Duodenal mucosa (tissue), 2 donors: Measurements from ENCODE around the gene TTBK1.

Experiments
- H3K27ac ChIP-seq: one replicate; pipeline ENCODE4 v1.7.0; 2013; ENCODE audit warnings: low read depth, low read length
- H3K27me3 ChIP-seq, 2 donors: one replicate each; pipeline ENCODE4 v1.7.0; 2013; ENCODE audit warnings: low read length in 2 of 2, control low read depth in 1 of 2; ENCODE audit not compliant: insufficient read depth in 2 of 2, control insufficient read depth in 1 of 2
- H3K36me3 ChIP-seq, 2 donors: one replicate each; pipeline ENCODE4 v1.7.0; 2013; ENCODE audit warnings: low read length in 2 of 2, control low read depth in 1 of 2; ENCODE audit not compliant: insufficient read depth in 2 of 2, control insufficient read depth in 1 of 2
- H3K4me1 ChIP-seq, 2 donors: one replicate each; pipeline ENCODE4 v1.7.0; 2013; ENCODE audit warnings: low read length in 2 of 2, control low read depth in 1 of 2; ENCODE audit not compliant: insufficient read depth in 2 of 2, control insufficient read depth in 1 of 2
- H3K4me3 ChIP-seq, 2 donors: one replicate each; pipeline ENCODE4 v1.7.0; 2013; ENCODE audit warnings: low read length in 2 of 2, low read depth in 1 of 2
- H3K9ac ChIP-seq, 2 donors: one replicate each; pipeline ENCODE4 v1.7.0; 2013; ENCODE audit warnings: low read length in 2 of 2, low read depth in 1 of 2
- H3K9me3 ChIP-seq, 2 donors: one replicate each; pipeline ENCODE4 v1.7.0; 2013; ENCODE audit warnings: low read length in 2 of 2, control low read depth in 1 of 2; ENCODE audit not compliant: control insufficient read depth in 1 of 2

Gene TTBK1

DNA sequence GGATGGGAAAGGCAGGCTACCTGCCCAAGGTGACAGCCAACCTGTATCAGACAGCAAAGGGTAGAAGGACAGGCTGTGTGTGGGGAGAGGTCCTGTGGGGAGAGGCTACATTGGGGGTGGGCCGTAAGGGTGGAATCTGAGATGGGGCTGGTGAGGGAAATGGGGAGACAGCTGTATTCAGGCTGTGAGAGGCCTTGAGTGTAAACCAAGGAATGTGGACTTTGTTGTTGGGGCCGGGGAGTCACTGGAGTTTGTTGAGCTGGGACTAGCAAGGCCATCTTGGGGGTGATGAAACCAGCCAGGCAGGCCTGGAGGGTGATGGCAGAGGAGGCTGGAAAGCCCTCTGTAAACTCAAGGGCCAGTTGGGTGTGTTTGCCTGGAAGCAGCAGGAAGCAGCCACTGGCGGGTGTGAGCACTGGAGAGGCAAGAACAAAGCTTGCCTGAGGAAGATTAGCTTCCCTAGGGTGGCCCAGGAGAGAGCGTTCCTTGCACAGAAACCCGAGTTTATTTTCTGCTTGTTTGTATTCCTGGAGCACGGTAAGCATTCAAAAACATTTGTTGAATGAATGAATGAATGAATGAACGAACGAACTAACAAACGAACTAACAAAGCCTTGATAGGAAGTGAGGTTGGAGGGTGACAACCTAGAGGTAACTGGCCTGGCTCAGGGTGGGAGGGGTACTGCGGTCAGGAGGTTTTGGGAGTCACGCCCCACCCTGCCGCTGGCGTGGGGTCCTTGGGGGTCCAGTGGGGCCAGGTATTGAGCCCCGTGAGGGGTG is 18.9 kb downstream of the TTBK1 start:
- Histone ChIP-seq H3K9me3 (no peaks in the 10 kb centered on the region), H3K27ac (no peak overlapping the region), H3K9ac (no peak overlapping the region), H3K36me3 (no peaks in the 10 kb centered on the region), H3K27me3 (no peaks in the 10 kb centered on the region), H3K4me3 (no peak overlapping the region), H3K4me1 (peaks cover 5 to 7% of the 10 kb centered on the region in 2 donors)

- no peak overlapping the region for H3K4me3 ChIP-seq
These were observed 19.6 kb downstream of the TTBK1 start for GRCh38 chr6:43262780-43263313.

GRCh38 chr6:43263314-43264178 is 20.3 kb downstream of the TTBK1 start:
- H3K9me3 ChIP-seq = no peaks in the 10 kb centered on the region
- no peaks in the 10 kb centered on the region for H3K27me3 ChIP-seq
- H3K27ac ChIP-seq = no peak overlapping the region
- H3K9ac ChIP-seq = peak overlapping the region in 1 of 2 donors; percentile 9
- no peak overlapping the region for H3K4me3 ChIP-seq
- H3K36me3 ChIP-seq = no peaks in the 10 kb centered on the region
- peaks cover 18 to 21% of the 10 kb centered on the region in 2 donors for H3K4me1 ChIP-seq

More at GRCh38 chr6:43262780-43263313, 19.6 kb downstream of the TTBK1 start:
- Histone ChIP-seq H3K9ac (peak overlapping the region in 1 of 2 donors; percentile 9), H3K36me3 (no peaks in the 10 kb centered on the region), H3K9me3 (no peaks in the 10 kb centered on the region), H3K4me1 (peaks cover 11 to 14% of the 10 kb centered on the region in 2 donors), H3K27ac (no peak overlapping the region), H3K27me3 (no peaks in the 10 kb centered on the region)

- no peak overlapping the region for H3K9ac ChIP-seq
- no peak overlapping the region for H3K27ac ChIP-seq
- H3K4me3 ChIP-seq = no peak overlapping the region
- peaks cover 26 to 32% of the 10 kb centered on the region in 2 donors for H3K4me1 ChIP-seq
- peaks cover 0 to 3% of the 10 kb centered on the region in 2 donors for H3K27me3 ChIP-seq
- H3K9me3 ChIP-seq = no peaks in the 10 kb centered on the region
- no peaks in the 10 kb centered on the region for H3K36me3 ChIP-seq
These were observed 21.4 kb downstream of the TTBK1 start for GRCh38 chr6:43264599-43265145.

DNA sequence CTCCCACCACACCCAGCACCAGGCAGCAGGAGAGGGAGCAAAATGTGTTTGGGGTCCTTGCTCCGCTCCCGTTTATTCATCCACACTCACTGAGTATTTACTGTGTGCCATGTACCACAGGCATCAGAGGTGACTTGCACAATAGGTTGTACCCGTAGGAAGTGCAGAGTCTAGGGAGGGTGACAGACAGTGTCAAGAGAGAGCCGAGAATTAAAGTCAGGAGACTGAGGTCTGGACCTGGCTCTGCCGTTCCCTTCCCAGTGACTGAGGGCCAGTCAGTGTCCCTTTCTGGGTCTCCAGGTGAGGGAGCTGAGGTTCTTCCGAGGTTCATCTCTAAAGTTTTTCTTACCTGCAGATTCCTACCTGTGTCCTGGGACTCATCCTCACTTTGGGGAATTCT is 22.3 kb downstream of the TTBK1 start:
- Histone ChIP-seq H3K36me3 (no peaks in the 10 kb centered on the region), H3K27me3 (peaks cover 0 to 3% of the 10 kb centered on the region in 2 donors), H3K4me3 (no peak overlapping the region), H3K4me1 (peaks cover 35 to 38% of the 10 kb centered on the region in 2 donors), H3K27ac (no peak overlapping the region), H3K9me3 (no peaks in the 10 kb centered on the region), H3K9ac (no peak overlapping the region)

DNA sequence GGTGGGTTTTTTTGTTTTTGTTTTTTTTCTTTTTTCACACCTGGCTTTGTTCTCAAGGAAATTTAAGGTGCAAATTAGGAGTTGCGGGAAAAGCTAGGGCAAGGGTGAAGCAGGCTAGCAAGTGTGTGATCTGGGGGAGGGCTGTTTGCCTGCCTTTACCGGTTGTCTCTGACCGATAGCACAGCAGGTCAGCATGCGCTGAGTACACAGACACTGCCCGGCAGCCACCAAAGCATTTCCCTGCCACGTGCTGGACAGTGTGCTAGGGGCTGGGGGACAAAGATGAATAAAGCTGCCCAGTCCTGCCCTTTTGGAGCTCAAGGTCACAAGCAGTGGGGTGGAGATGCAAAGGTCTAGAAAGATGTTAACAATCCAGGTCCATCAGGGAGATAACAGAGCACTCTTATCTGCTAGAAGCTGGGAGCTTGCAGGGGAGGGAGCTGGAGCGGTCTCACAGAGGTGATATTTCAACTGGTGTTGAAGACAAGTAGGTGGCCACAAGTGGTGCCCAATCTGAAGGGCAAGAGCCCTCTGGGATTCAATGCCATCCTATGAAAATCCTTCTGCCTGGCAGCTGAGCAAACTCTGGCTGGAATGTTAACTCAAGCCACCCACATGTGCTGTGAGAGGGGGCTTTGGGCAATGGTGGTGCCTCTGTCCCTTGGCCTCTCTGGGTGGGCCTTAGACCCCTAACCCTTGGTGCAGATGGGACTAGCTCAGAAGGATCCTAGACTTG is 24.5 kb downstream of the TTBK1 start:
- Histone ChIP-seq H3K9ac (no peak overlapping the region), H3K4me3 (no peak overlapping the region), H3K9me3 (no peaks in the 10 kb centered on the region), H3K27me3 (peaks cover 0 to 3% of the 10 kb centered on the region in 2 donors), H3K27ac (peak overlapping the region; percentile 22), H3K4me1 (peaks cover 43 to 50% of the 10 kb centered on the region in 2 donors), H3K36me3 (no peaks in the 10 kb centered on the region)

GRCh38 chr6:43268355-43268700 is 25.0 kb downstream of the TTBK1 start:
- Histone ChIP-seq H3K4me1 (peaks cover 43 to 54% of the 10 kb centered on the region in 2 donors), H3K27me3 (peaks cover 0 to 3% of the 10 kb centered on the region in 2 donors), H3K4me3 (no peak overlapping the region), H3K9ac (no peak overlapping the region), H3K9me3 (no peaks in the 10 kb centered on the region), H3K36me3 (no peaks in the 10 kb centered on the region), H3K27ac (no peak overlapping the region)

- Histone ChIP-seq H3K27ac (peak overlapping the region; percentile 76), H3K27me3 (peaks cover 0 to 3% of the 10 kb centered on the region in 2 donors), H3K9ac (peak overlapping the region; percentile 28 to 46), H3K4me1 (peaks cover 43 to 56% of the 10 kb centered on the region in 2 donors), H3K36me3 (no peaks in the 10 kb centered on the region), H3K9me3 (no peaks in the 10 kb centered on the region), H3K4me3 (peak overlapping the region; percentile 57 to 61)
These were observed 25.5 kb downstream of the TTBK1 start for GRCh38 chr6:43268782-43269272.

DNA sequence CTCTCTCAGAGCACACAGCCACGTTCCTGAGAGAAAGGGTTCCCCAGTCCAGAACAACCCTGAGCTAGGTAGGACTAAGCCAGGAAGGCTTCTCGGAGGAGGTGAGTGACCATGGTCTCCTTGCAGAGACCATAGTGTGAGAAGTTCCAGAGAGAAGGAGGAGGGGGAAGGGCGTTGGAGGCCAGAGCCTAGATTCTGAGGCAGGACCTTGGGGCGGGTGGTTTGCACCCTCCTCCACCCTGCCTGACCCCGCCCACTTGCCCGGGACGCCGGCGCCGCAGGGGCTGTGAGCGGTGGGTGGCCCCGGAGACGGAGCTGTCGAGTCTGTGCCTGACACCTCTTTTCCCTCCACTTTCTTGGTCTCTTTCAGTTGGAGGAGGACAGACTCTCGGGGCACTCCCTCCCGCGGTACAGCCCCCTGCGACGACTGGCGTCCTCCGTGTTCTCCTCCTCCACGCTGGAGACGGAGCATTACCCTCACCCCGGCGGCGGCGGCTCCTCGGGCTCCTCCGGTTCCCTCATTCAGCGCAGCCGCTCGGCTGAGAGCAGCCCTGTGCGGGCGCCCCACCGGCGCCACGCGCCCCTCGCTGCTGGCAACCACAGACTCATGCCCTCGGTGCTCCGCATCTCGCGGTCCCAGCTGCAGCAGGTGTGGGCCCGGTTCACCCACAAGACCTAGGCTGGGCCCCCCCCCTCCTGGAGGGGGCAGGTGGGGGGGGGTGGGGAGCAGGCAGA is 26.2 kb downstream of the TTBK1 start:
- peaks cover 47 to 62% of the 10 kb centered on the region in 2 donors for H3K4me1 ChIP-seq
- no peaks in the 10 kb centered on the region for H3K36me3 ChIP-seq
- peak overlapping the region; percentile 57 to 61 for H3K4me3 ChIP-seq
- H3K27ac ChIP-seq = peak overlapping the region; percentile 76
- H3K27me3 ChIP-seq = peaks cover 0 to 3% of the 10 kb centered on the region in 2 donors
- no peaks in the 10 kb centered on the region for H3K9me3 ChIP-seq
- H3K9ac ChIP-seq = peak overlapping the region; percentile 28 to 46
